GM12892 (cell line): Measurements from ENCODE around the gene SDF2L1.

Source experiments
- POLR2A ChIP-seq: IDR thresholded peaks from 2 replicates; pipeline ENCODE4 v1.6.1; 2011; ENCODE audit warnings: low read depth, low read length, control low read depth
- POLR2AphosphoS5 ChIP-seq: IDR thresholded peaks from 2 replicates; pipeline ENCODE4 v1.6.1; 2011; ENCODE audit warnings: low read depth, low read length, control low read depth
- TAF1 ChIP-seq: IDR thresholded peaks from 2 replicates; pipeline ENCODE4 v1.6.1; 2011; ENCODE audit warnings: low read depth, mild to moderate bottlenecking, control low read depth, low read length, borderline replicate concordance

- no peak for TF ChIP-seq POLR2A
- TF ChIP-seq POLR2AphosphoS5: 0 out of 2 replicates have a peak, but pooled peaks have one; percentile 20
- no peak for TF ChIP-seq TAF1
Observed at GRCh38 chr22:21646608-21647590, 4.8 kb downstream of the SDF2L1 start.
